HG03108 (cell line): ENCODE data around the gene GMNN.
"Not testable (repeated sequence)": the region's sequence is repeated elsewhere in the genome, so short reads cannot be mapped to it uniquely, and the experiment has no call there.

Experiments
- ATAC-seq: cut with Tn5 transposase; IDR thresholded peaks from one replicate; pipeline ENCODE4 v1.9.1; 2021; ENCODE audit warnings: moderate library complexity; ENCODE audit not compliant: unreplicated experiment

The GMNN gene

GRCh38 chr6:24761193-24761835 lies 13.4 kb upstream of the GMNN start:
- no peak for ATAC-seq

GRCh38 chr6:24761851-24762250 lies 12.9 kb upstream of the GMNN start:
- ATAC-seq: no peak

- no peak for ATAC-seq
Measured at GRCh38 chr6:24763578-24763977, 11.2 kb upstream of the GMNN start.

- not testable (repeated sequence) for ATAC-seq
Measured at GRCh38 chr6:24764833-24765828, 9.6 kb upstream of the GMNN start.

- not testable (repeated sequence) for ATAC-seq
Measured at GRCh38 chr6:24765968-24766367, 8.8 kb upstream of the GMNN start.

GRCh38 chr6:24766680-24767462 lies 7.9 kb upstream of the GMNN start:
- peak; percentile 63 for ATAC-seq

GRCh38 chr6:24768361-24768760 lies 6.4 kb upstream of the GMNN start:
- no peak for ATAC-seq

GRCh38 chr6:24775520-24776058 lies 852 bp downstream of the GMNN start:
- no peak for ATAC-seq

- ATAC-seq: no peak
Measured at GRCh38 chr6:24777227-24777626, 2.5 kb downstream of the GMNN start.

- no peak for ATAC-seq
Measured at GRCh38 chr6:24778121-24778520, 3.4 kb downstream of the GMNN start.

- ATAC-seq: no peak
Measured at GRCh38 chr6:24778878-24779277, 4.1 kb downstream of the GMNN start.

- no peak for ATAC-seq
Measured at GRCh38 chr6:24779416-24780016, 4.8 kb downstream of the GMNN start.

GRCh38 chr6:24780206-24780605 lies 5.5 kb downstream of the GMNN start:
- no peak for ATAC-seq

- ATAC-seq: no peak
Measured at GRCh38 chr6:24788031-24788665, 13.4 kb downstream of the GMNN start.

GRCh38 chr6:24795106-24795505 lies 20.4 kb downstream of the GMNN start:
- ATAC-seq: no peak

- ATAC-seq: no peak
Measured at GRCh38 chr6:24796616-24797290, 22.0 kb downstream of the GMNN start.

- ATAC-seq: no peak
Measured at GRCh38 chr6:24797596-24798216, 23.0 kb downstream of the GMNN start.

GRCh38 chr6:24798740-24799540 lies 24.2 kb downstream of the GMNN start, which contains the start of gene ARMH2:
TSS of gene ARMH2 (minus strand) at chr6:24798917. CDS start at chr6:24798857, 60 bp downstream.
- no peak for ATAC-seq
